H9 (cell line): Measurements from ENCODE around the gene SHANK3. TPM values are rescaled to one million over a fixed set of nuclear protein-coding genes. Genes with fewer than 3 reads are reported as not detected.

ENCODE experiments used
- DNase-seq: peaks from one replicate; pipeline ENCODE4 v3.0.0-alpha.2; 2017
- H2AFZ ChIP-seq: one replicate; pipeline ENCODE4 v1.6.1; 2013; ENCODE audit warnings: mild to moderate bottlenecking, low read length, control low read depth, moderate library complexity
- H2AK5ac ChIP-seq: 2 replicates; pipeline ENCODE4 v1.6.1; 2013; ENCODE audit warnings: low read length, control low read depth, mixed read lengths; ENCODE audit not compliant: insufficient read length
- H2BK120ac ChIP-seq: one replicate; pipeline ENCODE4 v1.6.1; 2013; ENCODE audit warnings: low read depth, mild to moderate bottlenecking, low read length, control low read depth, inconsistent platforms; ENCODE audit not compliant: poor library complexity, severe bottlenecking
- H2BK12ac ChIP-seq: 2 replicates; pipeline ENCODE4 v1.6.1; 2013; ENCODE audit warnings: low read length, control low read depth, mixed read lengths, low read depth; ENCODE audit not compliant: insufficient read length
- H2BK15ac ChIP-seq: 2 replicates; pipeline ENCODE4 v1.6.1; 2013; ENCODE audit warnings: low read depth, low read length, control low read depth
- H2BK20ac ChIP-seq: one replicate; pipeline ENCODE4 v1.6.1; 2013; ENCODE audit warnings: low read depth, mild to moderate bottlenecking, low read length, control low read depth, inconsistent platforms; ENCODE audit not compliant: poor library complexity, severe bottlenecking
- H2BK5ac ChIP-seq: 2 replicates; pipeline ENCODE4 v1.6.1; 2013; ENCODE audit warnings: low read length, control low read depth, mixed read lengths; ENCODE audit not compliant: insufficient read length
- H3K14ac ChIP-seq: 2 replicates; pipeline ENCODE4 v1.6.1; 2013; ENCODE audit warnings: low read length, control low read depth; ENCODE audit not compliant: insufficient read depth
- H3K18ac ChIP-seq: 2 replicates; pipeline ENCODE4 v1.6.1; 2013; ENCODE audit warnings: low read depth, mild to moderate bottlenecking, mixed read lengths, low read length, control low read depth; ENCODE audit not compliant: insufficient read length
- H3K23ac ChIP-seq: 2 replicates; pipeline ENCODE4 v1.6.1; 2013; ENCODE audit warnings: low read length, control low read depth, mixed read lengths, low read depth; ENCODE audit not compliant: insufficient read length
- H3K23me2 ChIP-seq: 2 replicates; pipeline ENCODE4 v1.6.1; 2013; ENCODE audit warnings: low read depth, mild to moderate bottlenecking, mixed read lengths, low read length, control low read depth; ENCODE audit not compliant: insufficient read length, poor library complexity, severe bottlenecking
- H3K27ac ChIP-seq: 2 replicates; pipeline ENCODE4 v1.5.1; 2013; ENCODE audit warnings: low read length, control low read depth, mixed read lengths, low read depth; ENCODE audit not compliant: insufficient read length
- H3K27me3 ChIP-seq: 2 replicates; pipeline ENCODE4 v1.6.1; 2013; ENCODE audit warnings: low read length, control low read depth, inconsistent platforms; ENCODE audit not compliant: insufficient read depth
- H3K4ac ChIP-seq: 2 replicates; pipeline ENCODE4 v1.6.1; 2013; ENCODE audit warnings: low read depth, mild to moderate bottlenecking, control low read depth, inconsistent platforms, low read length, moderate library complexity
- H3K4me1 ChIP-seq: 2 replicates; pipeline ENCODE4 v1.6.1; 2013; ENCODE audit warnings: low read length, control low read depth, inconsistent platforms; ENCODE audit not compliant: insufficient read depth
- H3K4me2 ChIP-seq: 2 replicates; pipeline ENCODE4 v1.6.1; 2013; ENCODE audit warnings: low read length, control low read depth, mixed read lengths; ENCODE audit not compliant: insufficient read length, insufficient read depth
- H3K56ac ChIP-seq: 2 replicates; pipeline ENCODE4 v1.6.1; 2013; ENCODE audit warnings: low read depth, mild to moderate bottlenecking, mixed read lengths, low read length, control low read depth; ENCODE audit not compliant: insufficient read length
- H3K79me1 ChIP-seq: 2 replicates; pipeline ENCODE4 v1.6.1; 2013; ENCODE audit warnings: low read depth, mild to moderate bottlenecking, moderate library complexity, low read length, control low read depth, inconsistent platforms; ENCODE audit not compliant: insufficient read depth, poor library complexity, severe bottlenecking
- H3K79me2 ChIP-seq: 2 replicates; pipeline ENCODE4 v1.6.1; 2013; ENCODE audit warnings: low read length, control low read depth, inconsistent platforms; ENCODE audit not compliant: insufficient read depth
- H3K9ac ChIP-seq: 2 replicates; pipeline ENCODE4 v1.6.1; 2013; ENCODE audit warnings: low read length, control low read depth, mixed read lengths; ENCODE audit not compliant: insufficient read length; ENCODE audit errors: extremely low read depth
- H3K9me3 ChIP-seq: one replicate; pipeline ENCODE4 v1.6.1; 2013; ENCODE audit warnings: low read depth, low read length, inconsistent platforms; ENCODE audit not compliant: control insufficient read depth
- H3T11ph ChIP-seq: one replicate; pipeline ENCODE4 v1.6.1; 2013; ENCODE audit warnings: mild to moderate bottlenecking, low read length, control low read depth, inconsistent platforms
- H4K20me1 ChIP-seq: one replicate; pipeline ENCODE4 v1.6.1; 2013; ENCODE audit not compliant: control insufficient read depth, insufficient read length, insufficient read depth
- H4K5ac ChIP-seq: 2 replicates; pipeline ENCODE4 v1.6.1; 2013; ENCODE audit warnings: low read depth, mild to moderate bottlenecking, mixed read lengths, low read length, control low read depth; ENCODE audit not compliant: insufficient read length
- H4K8ac ChIP-seq: replicated peaks from 2 replicates; pipeline ENCODE4 v1.6.1; 2013; ENCODE audit warnings: low read length, control low read depth, mixed read lengths, low read depth; ENCODE audit not compliant: insufficient read length
- H4K91ac ChIP-seq: 2 replicates; pipeline ENCODE4 v1.6.1; 2013; ENCODE audit warnings: low read depth, mild to moderate bottlenecking, moderate library complexity, mixed read lengths, low read length, control low read depth; ENCODE audit not compliant: insufficient read length
- H3K27ac Mint-ChIP-seq, 3 experiments: 2 replicates in 2 of 3; 3 replicates in 1 of 3; pipeline ENCODE4 v1.8.0; 2020 to 2021; ENCODE audit warnings: mixed read lengths in 3 of 3, mild to moderate bottlenecking in 1 of 3, moderate library complexity in 1 of 3
- H3K27me3 Mint-ChIP-seq: 2 replicates; pipeline ENCODE4 v1.8.0; 2021; ENCODE audit warnings: low read depth, mild to moderate bottlenecking, moderate library complexity, mixed read lengths
- H3K36me3 Mint-ChIP-seq, 3 experiments: 2 replicates in 2 of 3; 3 replicates in 1 of 3; pipeline ENCODE4 v1.8.0; 2020 to 2021; ENCODE audit warnings: low read depth in 3 of 3, mixed read lengths in 3 of 3; ENCODE audit not compliant: insufficient read depth in 1 of 3
- H3K4me1 Mint-ChIP-seq, 2 experiments: 2 replicates each; pipeline ENCODE4 v1.8.0; 2020; ENCODE audit warnings: mixed read lengths in 2 of 2
- H3K4me3 Mint-ChIP-seq, 2 experiments: 2 replicates in 1 of 2; 3 replicates in 1 of 2; pipeline ENCODE4 v1.8.0; 2020 to 2021; ENCODE audit warnings: mild to moderate bottlenecking in 2 of 2, mixed read lengths in 2 of 2, moderate library complexity in 1 of 2
- H3K9me3 Mint-ChIP-seq, 2 experiments: 2 replicates in 1 of 2; 3 replicates in 1 of 2; pipeline ENCODE4 v1.8.0; 2020; ENCODE audit warnings: mild to moderate bottlenecking in 2 of 2, mixed read lengths in 2 of 2, moderate library complexity in 1 of 2
- CTCF ChIP-seq: fragments of 200-600 bp; sonication (generic); conservative IDR thresholded peaks from 3 replicates; pipeline ENCODE4 v1.8.0; 2021; ENCODE audit warnings: antibody characterized with exemption, mild to moderate bottlenecking
- WGBS: extraction: QIAGEN DNeasy Blood & Tissue Kit; methylation state at CpG from one replicate; pipeline ENCODE4 v1.1.7; 2013; ENCODE audit warnings: missing lambda C conversion rate, low lambda C conversion rate, mixed read lengths; ENCODE audit not compliant: insufficient read length; ENCODE audit errors: extremely low coverage; 5-methylcytosine and 5-hydroxymethylcytosine counted together
- total RNA-seq: library from RNA; stranded (reverse); gene quantifications from 2 replicates; pipeline ENCODE4 v1.2.1, GENCODE V29; 2021

Gene SHANK3
- total RNA-seq, 1 experiment from 2014 or later: 8.7 TPM

GRCh38 chr22:50713008-50713385 is 40.4 kb downstream of the SHANK3 start:
- Histone ChIP-seq H3K23ac (no peak overlapping the region), H2BK120ac (no peak overlapping the region), H3K18ac (no peak overlapping the region), H3K79me1 (no peaks in the 10 kb centered on the region), H3K4ac (no peak overlapping the region), H2BK5ac (no peak overlapping the region), H2BK15ac (no peak overlapping the region), H2BK20ac (no peak overlapping the region), H3T11ph (no peak overlapping the region), H3K9ac (no peak overlapping the region), H3K56ac (no peak overlapping the region), H3K23me2 (no peaks in the 10 kb centered on the region), H4K20me1 (no peaks in the 10 kb centered on the region), H3K14ac (no peak overlapping the region), H3K27me3 (no peaks in the 10 kb centered on the region), H2BK12ac (no peak overlapping the region), H2AFZ (no peak overlapping the region), H3K4me1 (no peaks in the 10 kb centered on the region), H4K91ac (no peak overlapping the region), H3K4me2 (no peak overlapping the region), H4K5ac (no peak overlapping the region), H3K27ac (no peak overlapping the region), H2AK5ac (no peak overlapping the region), H3K9me3 (no peaks in the 10 kb centered on the region), H4K8ac (no peak overlapping the region), H3K79me2 (no peaks in the 10 kb centered on the region)
- TF ChIP-seq CTCF: no peak
- no peak for DNase-seq
- H3K9me3 Mint-ChIP-seq: no peaks in the 10 kb centered on the region; a peak in 1 of 5 replicates
- no peaks in the 10 kb centered on the region for H3K4me1 Mint-ChIP-seq
- H3K36me3 Mint-ChIP-seq: peaks cover 0 to 8% (median 4%) of the 10 kb centered on the region in 3 experiments; a peak in 2 of 7 replicates
- H3K27me3 Mint-ChIP-seq: peaks cover 24% of the 10 kb centered on the region
- no peak overlapping the region for H3K27ac Mint-ChIP-seq
- WGBS: no CpG with 5 or more reads among the region's 13 CpGs
- H3K4me3 Mint-ChIP-seq: no peak overlapping the region
